Measurements from ENCODE around the gene PPT2.

PPT2 gene

GRCh38 chr6:32109765-32110160 is 44.2 kb upstream of the PPT2 start:
- Histone ChIP-seq H3K27me3 (ENCODE audit: insufficient read depth, poor library complexity, severe bottlenecking) (peaks cover 11% of the 10 kb centered on the region), H3K4me3 (replicated peaks; ENCODE audit: insufficient read depth, low read length) (no peak overlapping the region), H3K27ac (replicated peaks) (no peak overlapping the region)
- DNase-seq (ENCODE audit: low read depth in 1 of 2, low spot score in 1 of 2) = no peak
- TF ChIP-seq CTCF (IDR thresholded peaks at IDR 0.05; ENCODE audit: insufficient read depth, low read length) = no peak
- 0 out of 2 replicates have a peak, but pooled peaks have one; percentile 17 for TF ChIP-seq POLR2AphosphoS5 (IDR thresholded peaks at IDR 0.05; ENCODE audit: low read depth)

GRCh38 chr6:32110632-32111031 is 43.3 kb upstream of the PPT2 start:
- TF ChIP-seq GABPA (IDR thresholded peaks at IDR 0.05; ENCODE audit: low read depth) (no peak), CTCF (IDR thresholded peaks at IDR 0.05; ENCODE audit: insufficient read depth, low read length) (no peak), POLR2AphosphoS5 (IDR thresholded peaks at IDR 0.05; ENCODE audit: low read depth) (peak; percentile 12; the same call in 1 of the 2 replicates), REST (IDR thresholded peaks at IDR 0.05; ENCODE audit: insufficient replicate concordance, low read depth) (no peak)
- DNase-seq (ENCODE audit: low read depth in 1 of 2, low spot score in 1 of 2) = no peak
- peaks cover 11% of the 10 kb centered on the region for H3K27me3 ChIP-seq (ENCODE audit: insufficient read depth, poor library complexity, severe bottlenecking)
- no peak overlapping the region for H3K27ac ChIP-seq (replicated peaks)
- no peak overlapping the region for H3K4me3 ChIP-seq (replicated peaks; ENCODE audit: insufficient read depth, low read length)

GRCh38 chr6:32111424-32112066 is 42.4 kb upstream of the PPT2 start:
- Histone ChIP-seq H3K27ac (replicated peaks) (no peak overlapping the region), H3K4me3 (replicated peaks; ENCODE audit: insufficient read depth, low read length) (no peak overlapping the region), H3K27me3 (ENCODE audit: insufficient read depth, poor library complexity, severe bottlenecking) (peaks cover 11% of the 10 kb centered on the region)
- no peak for DNase-seq (ENCODE audit: low read depth in 1 of 2, low spot score in 1 of 2)
- TF ChIP-seq SPI1 (IDR thresholded peaks at IDR 0.05; ENCODE audit: borderline replicate concordance, low read depth) (no peak), GABPA (IDR thresholded peaks at IDR 0.05; ENCODE audit: low read depth) (no peak), CTCF (IDR thresholded peaks at IDR 0.05; ENCODE audit: insufficient read depth, low read length) (no peak), POLR2AphosphoS5 (IDR thresholded peaks at IDR 0.05; ENCODE audit: low read depth) (no peak)

- TF ChIP-seq SPI1 (IDR thresholded peaks at IDR 0.05; ENCODE audit: borderline replicate concordance, low read depth) = no peak
- TF ChIP-seq POLR2AphosphoS5 (IDR thresholded peaks at IDR 0.05; ENCODE audit: low read depth) = no peak
- no peak for TF ChIP-seq REST (IDR thresholded peaks at IDR 0.05; ENCODE audit: insufficient replicate concordance, low read depth)
- no peak for TF ChIP-seq CTCF (IDR thresholded peaks at IDR 0.05; ENCODE audit: insufficient read depth, low read length)
- TF ChIP-seq GABPA (IDR thresholded peaks at IDR 0.05; ENCODE audit: low read depth) = no peak
- H3K4me3 ChIP-seq (replicated peaks; ENCODE audit: insufficient read depth, low read length) = no peak overlapping the region
Measured at GRCh38 chr6:32112431-32112980, 41.4 kb upstream of the PPT2 start.

More at GRCh38 chr6:32112431-32112980, 41.4 kb upstream of the PPT2 start:
- DNase-seq (ENCODE audit: low read depth in 1 of 2, low spot score in 1 of 2) = no peak
- peaks cover 11% of the 10 kb centered on the region for H3K27me3 ChIP-seq (ENCODE audit: insufficient read depth, poor library complexity, severe bottlenecking)
- no peak overlapping the region for H3K27ac ChIP-seq (replicated peaks)
